RPMI7951 (cell line): ENCODE results near the gene SLC24A4. TPM values are rescaled to one million over a fixed set of nuclear protein-coding genes. Genes with fewer than 3 reads are reported as not detected.

Source experiments
- DNase-seq: peaks from one replicate; pipeline ENCODE4 v3.0.0-alpha.2; 2012; ENCODE audit warnings: low read depth
- total RNA-seq: library from RNA; depleted of rRNA; stranded (reverse); fragments of >200 nt; shearing (Covaris generic); gene quantifications from 2 replicates; pipeline ENCODE4 v1.2.3, GENCODE V29; 2014; rRNA removed

Gene SLC24A4
- total RNA-seq, 1 experiment from 2014 or later, result not detected

- DNase-seq, result no peak
Observed at GRCh38 chr14:92544051-92544720, 221.2 kb downstream of the SLC24A4 start.

- DNase-seq, result peak; percentile 87
Observed at GRCh38 chr14:92546347-92547053, 223.5 kb downstream of the SLC24A4 start.

GRCh38 chr14:92549105-92549858 lies 226.3 kb downstream of the SLC24A4 start:
- DNase-seq, result no peak

GRCh38 chr14:92549859-92550230 lies 226.9 kb downstream of the SLC24A4 start:
- DNase-seq, result peak; percentile 29

Other genes with a start within 250 kb of the SLC24A4 start
- 21.4 and 26.0 TPM in 2 replicates for gene ATXN3, start 216.6 kb upstream of the SLC24A4 start, total RNA-seq
- 428 and 472 TPM in 2 replicates for gene NDUFB1, start 201.5 kb upstream of the SLC24A4 start, total RNA-seq
- 40.6 and 56.0 TPM in 2 replicates for gene CPSF2, start 201.2 kb upstream of the SLC24A4 start, total RNA-seq
- gene RIN3, start 190.6 kb downstream of the SLC24A4 start, total RNA-seq, result 3.8 and 6.4 TPM in 2 replicates